AG04449 (cell line): Measurements from ENCODE around the gene IGFBP2.

ENCODE experiments used
- CTCF ChIA-PET: fragments of 350-600 bp; formaldehyde crosslinking; extraction: SDS; loops from one replicate; lab custom pipeline; 2021; ENCODE audit warnings: antibody characterized with exemption; lab: Yijun Ruan, JAX
- POLR2A ChIA-PET: fragments of 400-600, 350-600 bp; formaldehyde crosslinking; extraction: SDS; loops from one replicate; lab custom pipeline; 2020; ENCODE audit warnings: antibody characterized with exemption, inconsistent platforms; lab: Yijun Ruan, JAX
- DNase-seq: peaks from one replicate; pipeline ENCODE4 v3.0.0-alpha.2; 2010; ENCODE audit warnings: low read depth, low spot score
- H3K4me3 ChIP-seq: 2 replicates; pipeline ENCODE4 v1.5.1; 2011; ENCODE audit warnings: low read depth, mild to moderate bottlenecking, control low read depth, low read length
- TF ChIP-seq, protein P1 (sequence below): IDR thresholded peaks from one replicate; pipeline ENCODE4 v1.5.1; 2011; ENCODE audit warnings: mild to moderate bottlenecking, moderate library complexity, low read length, control low read depth, inconsistent platforms; ENCODE audit not compliant: insufficient read depth; ENCODE audit errors: missing control alignments

IGFBP2 gene

DNA sequence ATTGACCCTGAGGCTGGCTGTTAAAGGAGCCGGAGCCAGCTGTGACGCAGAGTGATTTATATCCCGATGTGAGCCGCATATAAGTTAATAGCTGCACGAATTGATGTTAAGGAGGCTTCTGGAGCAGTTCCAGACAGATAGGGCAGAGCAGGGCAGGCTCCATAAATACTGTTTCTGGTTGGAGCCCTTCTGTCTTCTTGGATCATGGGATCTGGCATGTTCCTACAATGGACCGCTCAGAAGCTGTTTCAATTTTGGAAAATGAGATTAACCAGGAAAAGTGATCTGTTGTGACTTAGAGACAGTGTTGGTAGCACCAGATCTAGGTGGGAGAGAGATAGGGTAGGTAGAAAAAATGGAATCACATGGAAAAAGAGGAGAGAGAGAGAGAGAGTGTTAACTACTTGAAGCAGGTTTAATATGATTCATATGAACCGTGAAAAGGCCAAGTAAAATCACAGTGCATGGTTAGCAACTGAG lies 66.9 kb downstream of the IGFBP2 start:
- DNase-seq = no peak
- TF ChIP-seq, protein P1, sequence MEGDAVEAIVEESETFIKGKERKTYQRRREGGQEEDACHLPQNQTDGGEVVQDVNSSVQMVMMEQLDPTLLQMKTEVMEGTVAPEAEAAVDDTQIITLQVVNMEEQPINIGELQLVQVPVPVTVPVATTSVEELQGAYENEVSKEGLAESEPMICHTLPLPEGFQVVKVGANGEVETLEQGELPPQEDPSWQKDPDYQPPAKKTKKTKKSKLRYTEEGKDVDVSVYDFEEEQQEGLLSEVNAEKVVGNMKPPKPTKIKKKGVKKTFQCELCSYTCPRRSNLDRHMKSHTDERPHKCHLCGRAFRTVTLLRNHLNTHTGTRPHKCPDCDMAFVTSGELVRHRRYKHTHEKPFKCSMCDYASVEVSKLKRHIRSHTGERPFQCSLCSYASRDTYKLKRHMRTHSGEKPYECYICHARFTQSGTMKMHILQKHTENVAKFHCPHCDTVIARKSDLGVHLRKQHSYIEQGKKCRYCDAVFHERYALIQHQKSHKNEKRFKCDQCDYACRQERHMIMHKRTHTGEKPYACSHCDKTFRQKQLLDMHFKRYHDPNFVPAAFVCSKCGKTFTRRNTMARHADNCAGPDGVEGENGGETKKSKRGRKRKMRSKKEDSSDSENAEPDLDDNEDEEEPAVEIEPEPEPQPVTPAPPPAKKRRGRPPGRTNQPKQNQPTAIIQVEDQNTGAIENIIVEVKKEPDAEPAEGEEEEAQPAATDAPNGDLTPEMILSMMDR = no peak
- ChIA-PET CTCF (interaction anchor here (0.7 to 11.0 kb wide), 13 partner anchors 15 to 1013 kb away, joined by 3 to 122 read pairs (median 4); no protein-coding TSS in a partner anchor), POLR2A (no interaction called here)
- H3K4me3 ChIP-seq = no peak overlapping the region

DNA sequence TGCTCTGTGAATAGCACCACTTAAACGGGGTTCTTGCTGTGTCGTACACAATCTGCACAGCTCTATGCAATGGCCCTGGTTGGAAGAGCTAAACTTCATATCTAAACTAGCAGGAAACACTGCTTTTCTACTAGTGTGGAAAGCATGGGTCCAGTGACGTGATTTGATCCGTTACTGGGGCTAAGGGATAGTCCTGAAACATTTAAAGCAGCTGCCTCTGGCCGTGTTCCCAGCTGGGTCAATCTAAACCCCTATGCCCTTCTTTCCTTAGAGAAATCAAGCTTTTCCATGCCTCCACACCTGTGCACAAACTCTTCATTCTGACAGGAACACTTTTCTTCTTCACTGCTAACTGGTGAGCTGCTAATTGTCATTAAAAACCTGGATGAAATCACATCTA lies 67.6 kb downstream of the IGFBP2 start:
- no peak overlapping the region for H3K4me3 ChIP-seq
- TF ChIP-seq, protein P1 = no peak
- CTCF ChIA-PET = interaction anchor here (0.7 to 11.0 kb wide), 14 partner anchors 15 to 1013 kb away, joined by 3 to 122 read pairs (median 5); no protein-coding TSS in a partner anchor
- no peak for DNase-seq
- POLR2A ChIA-PET = no interaction called here

GRCh38 chr2:216701544-216701943 lies 68.3 kb downstream of the IGFBP2 start:
- CTCF ChIA-PET = interaction anchor here (1.2 to 2.9 kb wide), 4 partner anchors 73 to 1012 kb away, joined by 5 to 13 read pairs (median 7); no protein-coding TSS in a partner anchor
- TF ChIP-seq, protein P1 = no peak
- POLR2A ChIA-PET = no interaction called here
- no peak for DNase-seq
- H3K4me3 ChIP-seq = no peak overlapping the region

GRCh38 chr2:216702756-216703155 lies 69.5 kb downstream of the IGFBP2 start:
- CTCF ChIA-PET = interaction anchor here (1.3 to 3.1 kb wide), 4 partner anchors 9 to 1010 kb away, joined by 3 to 13 read pairs (median 10); no protein-coding TSS in a partner anchor
- H3K4me3 ChIP-seq = no peak overlapping the region
- POLR2A ChIA-PET = interaction anchor here (0.7 kb wide), 1 partner anchor 71 kb away, joined by 3 read pairs; no protein-coding TSS in a partner anchor
- TF ChIP-seq, protein P1 = no peak
- DNase-seq = no peak

- CTCF ChIA-PET = no interaction called here
- POLR2A ChIA-PET = interaction anchor here (0.7 kb wide), 1 partner anchor 417 kb away, joined by 3 read pairs; no protein-coding TSS in a partner anchor
- DNase-seq = no peak
- H3K4me3 ChIP-seq = no peak overlapping the region
- TF ChIP-seq, protein P1 = no peak
These were observed 77.5 kb downstream of the IGFBP2 start for GRCh38 chr2:216710551-216711301.

GRCh38 chr2:216711348-216711747 lies 78.1 kb downstream of the IGFBP2 start:
- DNase-seq = no peak
- CTCF ChIA-PET = interaction anchor here (1.0 kb wide), 1 partner anchor 43 kb away, joined by 3 read pairs; no protein-coding TSS in a partner anchor
- H3K4me3 ChIP-seq = no peak overlapping the region
- TF ChIP-seq, protein P1 = no peak
- POLR2A ChIA-PET = interaction anchor here (0.7 kb wide), 1 partner anchor 416 kb away, joined by 3 read pairs; no protein-coding TSS in a partner anchor
